Activated naive CD8-positive, alpha-beta T cell treated with anti-CD3 and anti-CD28 coated beads, Interleukin-2, amount 50 U/mL, for 24 hours (primary cell): ENCODE data around the gene ATP2B3.
A peak's percentile ranks its signal among the peaks of the same experiment; 100 is the strongest.

Source experiments
- ATAC-seq: fragments of 150-1000 bp; cut with Tn5 transposase; one replicate; pipeline ENCODE4 v1.10.0; 2021
- DNase-seq: peaks from one replicate; pipeline ENCODE4 v3.0.0; 2021
- H3K27ac Mint-ChIP-seq: one replicate; pipeline ENCODE4 v1.8.0; 2021; ENCODE audit warnings: mild to moderate bottlenecking, mixed read lengths
- H3K27me3 Mint-ChIP-seq: one replicate; pipeline ENCODE4 v1.8.0; 2021; ENCODE audit warnings: mixed read lengths
- H3K36me3 Mint-ChIP-seq: one replicate; pipeline ENCODE4 v1.8.0; 2021; ENCODE audit warnings: low read depth, mixed read lengths
- H3K4me1 Mint-ChIP-seq: one replicate; pipeline ENCODE4 v1.8.0; 2021; ENCODE audit warnings: mixed read lengths
- H3K4me3 Mint-ChIP-seq: one replicate; pipeline ENCODE4 v1.8.0; 2021; ENCODE audit warnings: mild to moderate bottlenecking, moderate library complexity, mixed read lengths
- H3K9me3 Mint-ChIP-seq: one replicate; pipeline ENCODE4 v1.8.0; 2021; ENCODE audit warnings: mixed read lengths

ATP2B3 gene

DNA sequence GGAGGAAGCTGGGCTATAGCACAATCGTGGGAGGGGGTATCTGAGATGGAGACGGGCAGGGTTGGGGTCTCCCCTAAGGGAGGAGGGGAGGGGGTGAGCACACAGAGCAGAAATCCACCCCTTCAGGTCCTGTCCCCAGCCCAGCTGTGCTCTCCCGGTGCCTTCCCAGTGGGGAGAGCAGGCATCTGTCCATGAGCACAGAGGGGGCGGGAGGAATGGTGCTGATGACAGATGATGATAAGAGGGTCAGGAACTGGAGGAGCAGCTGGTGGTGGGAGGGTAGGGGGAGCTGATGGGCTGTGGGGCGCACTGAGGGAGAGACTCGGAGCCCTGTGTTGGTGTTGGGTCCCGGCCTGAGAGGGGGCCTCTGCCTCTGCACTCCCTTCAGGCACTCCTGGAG, 8.6 kb downstream of the ATP2B3 start:
- Mint-ChIP-seq H3K27ac (no peak overlapping the region), H3K9me3 (no peaks in the 10 kb centered on the region), H3K36me3 (no peaks in the 10 kb centered on the region), H3K27me3 (peaks cover 2% of the 10 kb centered on the region), H3K4me3 (no peak overlapping the region), H3K4me1 (no peaks in the 10 kb centered on the region)
- ATAC-seq (no peak), DNase-seq (no peak)

DNA sequence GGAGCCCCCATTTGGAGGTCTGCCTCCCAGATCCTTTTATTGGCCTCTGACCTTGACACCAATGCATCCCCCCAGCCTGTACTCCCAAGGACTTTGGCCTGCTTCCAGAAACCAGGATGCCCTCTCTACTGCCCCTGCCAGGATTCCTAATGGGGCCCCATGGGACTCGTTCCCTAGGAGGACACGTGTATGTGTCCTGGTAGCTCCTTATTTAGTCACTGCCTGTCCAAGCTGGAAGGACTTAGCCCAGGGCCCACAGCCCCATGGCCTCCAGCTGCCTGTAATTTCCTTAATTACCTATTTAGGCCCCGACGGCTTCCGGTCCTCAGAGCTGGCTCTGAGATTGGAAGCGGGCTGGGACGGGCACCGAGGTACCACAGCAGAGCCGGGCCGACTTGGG, 9.4 kb downstream of the ATP2B3 start:
- Mint-ChIP-seq H3K4me1 (no peaks in the 10 kb centered on the region), H3K9me3 (no peaks in the 10 kb centered on the region), H3K36me3 (no peaks in the 10 kb centered on the region), H3K27ac (no peak overlapping the region), H3K4me3 (no peak overlapping the region), H3K27me3 (peaks cover 2% of the 10 kb centered on the region)
- DNase-seq = no peak
- no peak for ATAC-seq

DNA sequence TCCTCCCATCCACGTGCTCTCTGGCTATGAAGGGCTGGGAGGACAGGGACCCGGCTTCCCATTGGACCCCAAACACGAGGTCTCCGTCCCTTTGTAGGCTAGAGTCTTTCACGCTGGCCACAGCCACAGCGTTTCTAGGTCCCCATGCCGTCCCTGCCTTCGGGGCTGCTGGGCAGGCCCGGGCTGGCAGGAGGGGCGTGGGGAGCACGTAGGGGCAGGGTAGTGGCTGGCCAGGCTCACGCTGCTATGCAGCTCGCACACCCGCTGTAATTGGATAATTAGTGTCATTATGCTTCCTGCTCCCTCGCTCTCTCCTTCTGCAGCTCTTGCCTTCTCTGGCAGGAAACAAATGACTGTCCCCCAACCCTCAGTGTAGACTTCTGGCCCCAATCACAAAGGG, 9.8 kb downstream of the ATP2B3 start:
- Mint-ChIP-seq H3K36me3 (no peaks in the 10 kb centered on the region), H3K27me3 (peaks cover 2% of the 10 kb centered on the region), H3K9me3 (no peaks in the 10 kb centered on the region), H3K27ac (no peak overlapping the region), H3K4me1 (no peaks in the 10 kb centered on the region), H3K4me3 (no peak overlapping the region)
- no peak for ATAC-seq
- no peak for DNase-seq

DNA sequence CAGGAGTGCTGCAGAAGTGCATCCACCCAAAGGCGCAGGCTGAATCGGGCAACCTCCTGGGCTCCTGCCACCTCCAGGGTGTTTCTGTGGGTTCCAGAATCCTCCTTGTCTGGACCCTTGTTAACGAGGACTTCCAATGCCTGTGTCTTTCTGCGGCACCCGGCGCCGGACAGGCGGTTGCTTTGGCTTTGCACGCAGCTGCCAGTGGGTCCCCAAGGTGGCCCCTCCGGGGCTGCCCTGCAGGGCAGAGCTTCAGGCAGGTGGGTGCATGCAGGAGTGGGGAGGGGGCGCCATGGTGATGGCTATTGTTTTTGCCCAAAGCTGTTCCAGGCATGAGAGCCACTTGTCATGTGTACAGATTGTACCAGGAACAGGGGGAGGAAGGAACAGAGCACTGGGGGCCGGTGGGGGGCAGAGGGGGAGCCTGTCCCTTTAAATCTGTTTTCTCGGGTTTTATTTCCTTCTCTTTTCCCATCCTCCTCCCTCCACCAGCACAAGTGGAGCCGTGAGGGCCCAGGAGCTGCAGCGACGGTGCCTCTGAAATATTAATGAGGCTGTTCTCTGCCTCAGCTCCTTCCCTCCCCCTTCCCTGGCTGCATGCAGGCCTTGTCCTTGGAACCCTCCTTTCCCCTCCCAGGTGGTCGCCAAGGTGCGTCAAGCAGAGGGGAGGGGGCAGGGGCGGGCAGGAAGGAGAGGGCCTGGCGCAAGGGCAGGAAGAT, 13.1 kb downstream of the ATP2B3 start:
- Mint-ChIP-seq H3K9me3 (no peaks in the 10 kb centered on the region), H3K4me3 (no peak overlapping the region), H3K36me3 (no peaks in the 10 kb centered on the region), H3K4me1 (no peaks in the 10 kb centered on the region), H3K27me3 (peaks cover 2% of the 10 kb centered on the region), H3K27ac (no peak overlapping the region)
- DNase-seq = no peak
- ATAC-seq = no peak

DNA sequence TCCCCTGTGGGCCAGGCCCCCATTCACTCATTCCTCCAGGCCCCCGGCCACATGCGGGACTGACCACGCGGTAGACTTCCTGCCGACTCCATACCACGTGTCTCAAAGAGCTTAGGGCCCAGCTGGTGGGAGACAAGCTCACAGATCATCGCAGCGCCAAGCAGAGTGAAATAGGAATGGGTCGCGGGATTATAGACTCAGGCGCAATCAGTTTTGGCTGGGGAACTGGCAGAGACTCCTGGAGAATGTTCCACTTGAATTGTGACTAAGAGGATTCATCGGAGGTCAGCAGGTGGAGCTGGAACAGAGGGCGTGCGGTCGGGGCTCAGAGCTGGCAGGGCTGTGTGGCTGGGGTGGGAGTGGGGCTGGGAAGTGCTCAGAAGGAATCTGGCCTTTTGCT, 15.6 kb downstream of the ATP2B3 start:
- Mint-ChIP-seq H3K27me3 (no peaks in the 10 kb centered on the region), H3K9me3 (no peaks in the 10 kb centered on the region), H3K4me3 (no peak overlapping the region), H3K27ac (no peak overlapping the region), H3K4me1 (no peaks in the 10 kb centered on the region), H3K36me3 (no peaks in the 10 kb centered on the region)
- DNase-seq (no peak), ATAC-seq (no peak)

DNA sequence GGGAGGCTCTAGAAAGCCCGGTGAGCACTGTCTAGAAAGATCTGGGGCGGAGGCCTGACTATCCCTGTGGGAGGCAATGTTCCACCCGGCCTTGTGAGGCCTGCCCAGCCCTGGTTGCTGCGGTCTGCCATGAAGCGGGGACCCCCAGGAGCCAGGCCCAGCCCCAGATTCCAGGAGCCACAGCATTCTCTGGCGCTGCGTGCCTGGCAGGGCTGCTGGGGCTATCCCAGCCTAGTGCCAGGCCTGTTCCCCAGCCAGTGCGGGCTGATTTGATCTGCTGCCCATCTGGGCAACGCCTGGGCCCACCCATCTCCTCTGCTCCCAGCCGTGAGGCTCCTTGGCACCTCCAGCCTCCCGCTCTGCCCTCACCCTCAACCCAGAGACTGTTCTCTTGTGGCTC, 19.6 kb downstream of the ATP2B3 start:
- Mint-ChIP-seq H3K9me3 (no peaks in the 10 kb centered on the region), H3K27me3 (peaks cover 2% of the 10 kb centered on the region), H3K36me3 (no peaks in the 10 kb centered on the region), H3K4me3 (no peak overlapping the region), H3K27ac (no peak overlapping the region), H3K4me1 (no peaks in the 10 kb centered on the region)
- no peak for ATAC-seq
- DNase-seq = no peak

DNA sequence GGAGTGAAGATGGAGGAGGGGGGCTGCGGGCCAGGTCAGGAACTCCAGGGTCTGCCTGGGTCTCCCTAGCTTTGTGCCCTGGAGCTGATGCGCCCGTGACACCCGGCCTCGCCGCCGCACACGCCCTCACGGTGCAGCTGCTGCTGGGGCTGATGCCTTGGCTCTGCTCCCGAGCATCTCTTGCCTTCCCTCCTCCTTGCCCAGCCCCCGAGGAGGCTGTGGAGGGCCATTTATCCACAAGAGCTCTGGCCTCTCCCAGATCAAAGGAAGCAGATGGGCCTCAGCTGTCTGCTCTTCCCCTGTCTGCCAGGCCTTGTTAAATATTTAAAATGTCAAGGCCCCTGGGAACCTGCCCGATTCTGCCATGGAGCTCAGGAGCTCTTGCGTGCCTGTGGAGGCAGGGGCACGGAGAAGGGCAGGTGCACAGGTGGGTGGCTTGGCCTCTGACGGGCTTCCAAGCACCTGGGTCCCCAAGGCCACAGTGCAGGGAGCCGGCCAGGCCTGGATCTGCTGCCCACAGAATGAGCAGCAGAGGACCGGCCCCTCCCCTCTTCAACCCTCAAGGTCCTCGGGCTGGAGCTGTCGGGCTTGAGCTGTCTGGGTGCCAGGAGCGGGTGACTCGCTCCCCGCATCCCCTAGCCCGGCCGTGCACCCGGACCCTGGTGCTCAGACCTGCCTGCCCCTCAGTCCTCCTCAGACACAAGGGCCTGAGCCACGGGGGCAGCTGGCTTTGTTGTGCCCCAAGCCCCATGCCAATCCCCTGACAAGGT, 20.3 kb downstream of the ATP2B3 start:
- Mint-ChIP-seq H3K27me3 (peaks cover 2% of the 10 kb centered on the region), H3K4me1 (no peaks in the 10 kb centered on the region), H3K27ac (no peak overlapping the region), H3K4me3 (no peak overlapping the region), H3K36me3 (no peaks in the 10 kb centered on the region), H3K9me3 (no peaks in the 10 kb centered on the region)
- no peak for ATAC-seq
- DNase-seq = no peak

DNA sequence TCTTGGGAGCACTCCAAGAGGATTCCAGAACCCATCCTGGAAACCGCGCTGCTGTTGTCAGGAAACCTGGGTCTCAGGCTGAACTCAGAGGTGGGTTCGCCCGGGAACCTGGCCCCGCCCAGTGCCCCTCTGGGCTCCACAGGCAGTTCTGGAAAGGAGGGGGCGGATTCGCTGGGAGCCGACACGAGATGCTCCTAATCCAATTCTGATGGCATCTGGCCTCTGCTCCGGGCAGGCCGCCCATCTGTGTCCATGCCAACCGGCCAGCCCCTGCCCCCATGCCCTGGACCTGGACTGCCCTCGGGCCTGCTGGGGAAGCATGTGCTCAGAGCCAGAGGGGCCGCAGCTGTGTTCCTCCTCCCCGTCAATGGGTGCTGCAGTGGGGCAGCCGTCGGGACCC, 21.0 kb downstream of the ATP2B3 start:
- no peak overlapping the region for H3K27ac Mint-ChIP-seq
- no peaks in the 10 kb centered on the region for H3K36me3 Mint-ChIP-seq
- no peak for DNase-seq
- no peaks in the 10 kb centered on the region for H3K9me3 Mint-ChIP-seq
- no peaks in the 10 kb centered on the region for H3K4me1 Mint-ChIP-seq
- no peak for ATAC-seq
- no peak overlapping the region for H3K4me3 Mint-ChIP-seq
- H3K27me3 Mint-ChIP-seq = peaks cover 2% of the 10 kb centered on the region

DNA sequence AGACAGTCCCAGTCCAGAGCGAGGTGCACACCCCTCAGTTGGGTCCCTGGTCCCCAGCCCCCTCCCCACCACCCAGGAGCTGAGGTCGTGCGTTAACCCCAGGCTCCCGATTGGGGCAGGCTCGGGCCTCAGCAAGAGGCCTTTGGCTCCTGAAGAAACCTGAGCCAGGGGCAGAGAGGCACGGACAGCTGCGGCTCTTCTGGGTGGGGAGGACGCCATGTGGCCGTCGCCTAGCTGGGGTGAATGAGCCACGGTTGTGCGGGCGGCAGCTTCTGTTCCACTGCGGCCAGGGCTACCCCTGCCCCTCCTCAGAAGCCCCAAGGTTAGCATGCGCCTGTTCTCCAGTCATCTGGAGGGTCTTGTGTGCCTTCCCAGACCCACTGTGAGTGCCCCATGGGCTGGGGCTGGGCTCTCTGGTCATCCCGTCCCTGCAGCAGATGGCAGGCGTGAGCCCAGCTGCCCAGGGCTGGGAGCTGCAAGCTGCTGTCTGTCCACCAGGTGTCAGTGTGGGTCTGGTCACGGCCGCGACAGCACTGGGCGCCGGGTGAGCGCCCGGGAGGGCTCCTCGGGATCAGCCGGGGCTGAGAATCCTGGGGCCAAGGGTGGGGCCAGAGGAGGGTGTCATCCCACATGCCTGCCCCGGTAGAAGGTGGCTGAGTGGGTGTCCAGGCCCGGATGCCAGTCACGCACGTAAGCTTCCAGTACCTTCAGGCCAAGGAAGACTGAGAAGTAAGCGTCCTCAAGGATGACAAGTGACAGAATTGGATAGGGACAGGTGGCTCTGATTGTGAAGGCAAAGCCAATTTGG, 21.9 kb downstream of the ATP2B3 start:
- peaks cover 2% of the 10 kb centered on the region for H3K27me3 Mint-ChIP-seq
- ATAC-seq (peak; percentile 72), DNase-seq (peak; percentile 59)
- H3K36me3 Mint-ChIP-seq = no peaks in the 10 kb centered on the region
- H3K9me3 Mint-ChIP-seq = no peaks in the 10 kb centered on the region
- H3K27ac Mint-ChIP-seq = no peak overlapping the region
- H3K4me3 Mint-ChIP-seq = no peak overlapping the region
- H3K4me1 Mint-ChIP-seq = no peaks in the 10 kb centered on the region

DNA sequence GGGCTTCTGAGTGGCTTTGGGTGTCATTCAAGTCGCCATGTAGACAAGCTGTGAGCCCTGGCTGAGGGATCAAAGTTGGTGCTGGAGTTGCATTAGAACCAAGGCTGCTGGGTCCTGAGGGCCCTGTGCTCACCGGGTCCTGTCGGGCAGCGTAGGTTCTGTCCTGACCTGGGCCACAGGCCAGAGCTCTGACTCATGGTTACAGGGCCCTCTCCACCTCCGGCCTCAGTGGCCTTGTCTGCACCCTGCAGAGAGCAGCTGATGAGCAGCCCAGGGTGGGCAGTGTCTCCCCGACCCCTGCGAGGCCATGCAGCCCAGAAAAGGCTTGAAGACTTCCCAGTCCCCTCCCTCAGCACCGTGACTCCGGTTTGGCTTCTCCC, 22.5 kb downstream of the ATP2B3 start:
- ATAC-seq (no peak), DNase-seq (no peak)
- no peaks in the 10 kb centered on the region for H3K36me3 Mint-ChIP-seq
- H3K4me3 Mint-ChIP-seq = no peak overlapping the region
- no peaks in the 10 kb centered on the region for H3K9me3 Mint-ChIP-seq
- no peak overlapping the region for H3K27ac Mint-ChIP-seq
- H3K27me3 Mint-ChIP-seq = peaks cover 2% of the 10 kb centered on the region
- no peaks in the 10 kb centered on the region for H3K4me1 Mint-ChIP-seq

DNA sequence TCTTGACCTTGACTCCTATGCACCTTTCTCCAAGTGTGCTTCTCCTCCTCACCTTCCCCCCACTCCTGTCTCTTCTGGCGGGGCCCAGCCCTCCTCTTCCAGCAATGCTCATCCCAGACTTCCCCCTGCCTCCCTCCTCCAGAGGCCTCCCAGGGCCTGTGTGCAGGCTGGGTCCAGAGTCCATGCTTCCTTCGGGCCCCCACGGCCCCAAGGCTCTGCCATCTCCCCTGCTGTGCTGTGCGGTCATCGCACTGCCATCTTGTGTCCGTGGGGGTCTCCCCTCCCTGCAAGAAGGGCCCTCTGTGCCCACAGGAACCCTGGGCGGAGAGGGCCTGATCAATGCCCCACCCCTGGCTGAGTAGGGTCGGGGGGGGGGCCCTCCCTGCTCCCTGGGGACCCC, 27.3 kb downstream of the ATP2B3 start:
- Mint-ChIP-seq H3K27ac (no peak overlapping the region), H3K4me1 (no peaks in the 10 kb centered on the region), H3K9me3 (no peaks in the 10 kb centered on the region), H3K36me3 (no peaks in the 10 kb centered on the region), H3K4me3 (no peak overlapping the region), H3K27me3 (peaks cover 2% of the 10 kb centered on the region)
- ATAC-seq (no peak), DNase-seq (no peak)

DNA sequence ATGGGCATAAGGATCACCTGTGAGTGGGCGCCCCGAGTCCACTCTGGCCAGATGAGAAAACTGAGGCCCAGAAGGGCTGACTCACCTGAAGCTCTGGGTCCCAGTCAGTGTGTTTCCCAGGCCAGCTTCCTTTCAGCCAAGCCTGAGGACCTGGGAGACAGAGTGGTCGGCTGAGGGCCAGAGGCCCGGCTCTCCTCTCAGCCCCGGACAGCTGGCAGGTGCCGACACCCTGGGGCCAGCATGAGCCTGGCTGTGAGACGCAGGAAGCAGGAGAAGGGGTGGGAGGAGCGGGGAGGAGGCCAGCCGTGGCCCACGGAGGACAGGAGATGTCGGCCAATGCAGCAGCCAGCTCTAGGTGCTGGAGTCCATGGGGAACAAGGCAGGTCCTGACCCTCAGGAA, 28.9 kb downstream of the ATP2B3 start:
- Mint-ChIP-seq H3K9me3 (no peaks in the 10 kb centered on the region), H3K36me3 (no peaks in the 10 kb centered on the region), H3K27me3 (peaks cover 2% of the 10 kb centered on the region), H3K27ac (no peak overlapping the region), H3K4me1 (peaks cover 2% of the 10 kb centered on the region), H3K4me3 (no peak overlapping the region)
- DNase-seq (no peak), ATAC-seq (no peak)

DNA sequence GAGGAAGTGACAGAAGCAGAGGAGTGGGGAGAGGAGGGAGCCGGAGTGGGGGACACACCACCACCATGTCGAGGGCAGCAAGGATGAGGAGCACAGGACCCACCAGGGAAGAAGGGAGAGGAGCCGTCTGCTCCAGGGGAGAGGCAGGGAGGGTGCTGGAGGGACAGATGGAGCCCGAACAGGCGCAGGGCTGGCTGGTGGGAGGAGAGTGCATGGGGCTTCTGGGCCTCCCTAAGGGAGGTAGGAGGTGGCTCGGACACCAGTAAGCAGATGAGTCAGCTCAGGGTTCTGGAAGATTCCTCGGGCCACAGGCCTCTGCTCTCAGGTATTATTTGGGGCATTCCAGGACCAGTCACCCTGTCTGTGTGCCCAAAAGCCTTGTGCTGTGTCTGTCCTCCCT, 29.8 kb downstream of the ATP2B3 start:
- ATAC-seq (no peak), DNase-seq (no peak)
- H3K4me1 Mint-ChIP-seq = peaks cover 2% of the 10 kb centered on the region
- no peak overlapping the region for H3K4me3 Mint-ChIP-seq
- peaks cover 2% of the 10 kb centered on the region for H3K27me3 Mint-ChIP-seq
- H3K36me3 Mint-ChIP-seq = no peaks in the 10 kb centered on the region
- no peak overlapping the region for H3K27ac Mint-ChIP-seq
- no peaks in the 10 kb centered on the region for H3K9me3 Mint-ChIP-seq

DNA sequence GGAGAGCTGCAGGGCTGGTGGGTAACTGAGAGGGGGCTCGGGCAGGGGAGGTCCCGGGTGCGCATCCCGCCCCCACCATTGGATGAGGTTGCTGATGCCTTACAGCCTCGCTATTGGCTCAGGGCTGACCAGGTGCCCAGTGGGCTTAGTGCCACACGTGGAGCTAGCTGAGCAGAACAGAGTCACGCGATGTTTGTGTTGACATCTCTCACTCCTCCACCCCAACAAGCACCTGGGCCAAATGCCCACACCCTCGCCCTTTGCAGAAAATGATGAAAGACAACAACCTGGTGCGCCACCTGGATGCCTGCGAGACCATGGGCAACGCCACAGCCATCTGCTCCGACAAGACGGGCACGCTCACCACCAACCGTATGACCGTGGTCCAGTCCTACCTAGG, 31.8 kb downstream of the ATP2B3 start:
- no peak for ATAC-seq
- DNase-seq = no peak
- no peaks in the 10 kb centered on the region for H3K9me3 Mint-ChIP-seq

DNA sequence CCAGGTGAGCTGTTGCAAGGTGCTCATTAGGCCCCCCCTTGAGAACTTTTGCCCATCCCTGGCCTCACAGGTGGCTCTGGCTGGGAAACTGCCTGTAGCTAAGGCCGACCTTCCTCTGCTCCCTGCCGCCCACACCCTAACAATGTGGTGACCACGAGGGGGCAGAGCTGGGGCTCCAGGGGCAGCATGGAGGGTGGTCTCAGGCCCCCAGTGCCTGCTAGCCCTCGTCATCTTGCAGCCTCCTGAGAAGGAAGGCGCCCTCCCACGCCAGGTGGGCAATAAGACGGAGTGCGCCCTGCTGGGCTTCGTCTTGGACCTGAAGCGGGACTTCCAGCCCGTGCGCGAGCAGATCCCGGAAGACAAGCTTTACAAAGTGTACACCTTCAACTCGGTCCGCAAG, 32.4 kb downstream of the ATP2B3 start:
- ATAC-seq (no peak), DNase-seq (no peak)
- Mint-ChIP-seq H3K27me3 (peaks cover 2% of the 10 kb centered on the region), H3K4me1 (peaks cover 2% of the 10 kb centered on the region), H3K4me3 (no peak overlapping the region), H3K27ac (no peak overlapping the region), H3K36me3 (no peaks in the 10 kb centered on the region), H3K9me3 (no peaks in the 10 kb centered on the region)

More for the DNA sequence above, 31.8 kb downstream of the ATP2B3 start:
- Mint-ChIP-seq H3K4me3 (no peak overlapping the region), H3K27ac (no peak overlapping the region), H3K4me1 (peaks cover 2% of the 10 kb centered on the region), H3K36me3 (no peaks in the 10 kb centered on the region), H3K27me3 (peaks cover 2% of the 10 kb centered on the region)
